IMR-90 (cell line): ENCODE measurements around the gene MAPKAPK2.

Source experiments
- BHLHE40 ChIP-seq: fragments of 150-350 bp; IDR thresholded peaks from 2 replicates; pipeline ENCODE4 v1.6.1; 2016; ENCODE audit warnings: mild to moderate bottlenecking, low read depth, low read length
- CTCF ChIP-seq: conservative IDR thresholded peaks from 2 replicates; pipeline ENCODE4 v1.5.1; 2012; ENCODE audit warnings: mild to moderate bottlenecking, low read depth, low read length, improper control_type of control experiment
- ELK1 ChIP-seq: fragments of 150-350 bp; IDR thresholded peaks from 2 replicates; pipeline ENCODE4 v1.6.1; 2016; ENCODE audit warnings: low read depth, mild to moderate bottlenecking, low read length, moderate library complexity, borderline replicate concordance
- MAFK ChIP-seq: IDR thresholded peaks from 2 replicates; pipeline ENCODE4 v1.6.1; 2012; ENCODE audit warnings: low read depth, low read length, improper control_type of control experiment
- MXI1 ChIP-seq: IDR thresholded peaks from 2 replicates; pipeline ENCODE4 v1.6.1; 2012; ENCODE audit warnings: low read depth, mild to moderate bottlenecking, low read length, moderate library complexity, borderline replicate concordance
- POLR2A ChIP-seq: IDR thresholded peaks from 2 replicates; pipeline ENCODE4 v1.6.1; 2012; ENCODE audit warnings: mild to moderate bottlenecking, low read depth, low read length
- RAD21 ChIP-seq: IDR thresholded peaks from 2 replicates; pipeline ENCODE4 v1.6.1; 2012; ENCODE audit warnings: low read length, improper control_type of control experiment
- SMC3 ChIP-seq: fragments of 150-350 bp; IDR thresholded peaks from 2 replicates; pipeline ENCODE4 v1.6.1; 2016; ENCODE audit warnings: low read depth, mild to moderate bottlenecking, antibody characterized with exemption, low read length, moderate library complexity
- USF2 ChIP-seq: fragments of 150-350 bp; IDR thresholded peaks from 2 replicates; pipeline ENCODE4 v1.6.1; 2017; ENCODE audit warnings: mild to moderate bottlenecking, antibody characterized with exemption, low read length, low read depth

GRCh38 chr1:206685769-206686477, 1.2 kb downstream of the MAPKAPK2 start:
- no peak for TF ChIP-seq CTCF
- no peak for TF ChIP-seq SMC3
- peak; percentile 93 for TF ChIP-seq POLR2A
- TF ChIP-seq RAD21, result no peak
- TF ChIP-seq BHLHE40, result no peak
- no peak for TF ChIP-seq MAFK
- peak; percentile 34; the same call in 1 of the 2 replicates for TF ChIP-seq MXI1
- TF ChIP-seq ELK1, result no peak
- no peak for TF ChIP-seq USF2
